GM12873 (cell line): ENCODE results near the gene TNFRSF18.

Source experiments
- CTCF ChIP-seq: IDR thresholded peaks from 2 replicates; pipeline ENCODE4 v1.5.1; 2012; ENCODE audit warnings: low read depth, mild to moderate bottlenecking, moderate library complexity, low read length, control low read depth; ENCODE audit not compliant: insufficient read depth; ENCODE audit errors: missing control alignments

Gene TNFRSF18

GRCh38 chr1:1243266-1243660, 36.9 kb upstream of the TNFRSF18 start:
- no peak for TF ChIP-seq CTCF

GRCh38 chr1:1242461-1243265, 36.3 kb upstream of the TNFRSF18 start:
- no peak for TF ChIP-seq CTCF

- TF ChIP-seq CTCF = no peak
These were observed 35.3 kb upstream of the TNFRSF18 start for GRCh38 chr1:1241588-1242219.

- TF ChIP-seq CTCF = no peak
These were observed 34.6 kb upstream of the TNFRSF18 start for GRCh38 chr1:1240822-1241587.

GRCh38 chr1:1240348-1240732, 33.9 kb upstream of the TNFRSF18 start:
- no peak for TF ChIP-seq CTCF

- no peak for TF ChIP-seq CTCF
These were observed 33.4 kb upstream of the TNFRSF18 start for GRCh38 chr1:1239614-1240347.

GRCh38 chr1:1239227-1239613, 32.8 kb upstream of the TNFRSF18 start:
- TF ChIP-seq CTCF = no peak
